RWPE1 (cell line): ENCODE results near the gene NT5C.
A peak's percentile ranks its signal among the peaks of the same experiment; 100 is the strongest.

Experiments used
- CTCF ChIA-PET: fragments of 350-600 bp; sonication (Branson Sonifier 250); formaldehyde crosslinking; extraction: SDS; loops from one replicate; lab custom pipeline; 2021; lab: Yijun Ruan, JAX
- POLR2A ChIA-PET: fragments of 400-600 bp; formaldehyde crosslinking; extraction: SDS; loops from one replicate; lab custom pipeline; 2020; ENCODE audit warnings: antibody characterized with exemption; ENCODE audit not compliant: low non-redundant PET; lab: Yijun Ruan, JAX
- DNase-seq: peaks from one replicate; pipeline ENCODE4 v3.0.0; 2012; ENCODE audit warnings: low spot score
- H3K27ac ChIP-seq: fragments of 450-650 bp; 2 replicates; pipeline ENCODE4 v1.5.1; 2017
- CTCF ChIP-seq: fragments of 450-650 bp; conservative IDR thresholded peaks from 2 replicates; pipeline ENCODE4 v1.5.1; 2017; ENCODE audit warnings: low read depth, mild to moderate bottlenecking

NT5C gene

GRCh38 chr17:75109046-75109406 is 22.5 kb downstream of the NT5C start:
- no peak for TF ChIP-seq CTCF
- ChIA-PET POLR2A (no interaction called here), CTCF (interaction anchor here (0.6 to 0.7 kb wide), 4 partner anchors 12 to 170 kb away, joined by 3 to 4 read pairs (median 4); no protein-coding TSS in a partner anchor)
- DNase-seq: no peak
- H3K27ac ChIP-seq: peak overlapping the region; percentile 81

GRCh38 chr17:75108193-75108592 is 23.3 kb downstream of the NT5C start:
- POLR2A ChIA-PET: interaction anchor here (1.0 kb wide), 1 partner anchor 23 kb away, joined by 4 read pairs; the partner anchor contains the start of gene NT5C
- CTCF ChIA-PET: interaction anchor here (0.6 to 4.7 kb wide), 2 partner anchors 38 to 100 kb away, joined by 3 to 28 read pairs; no protein-coding TSS in a partner anchor
- peak overlapping the region; percentile 12; the same call in 1 of the 2 replicates for H3K27ac ChIP-seq
- no peak for DNase-seq
- no peak for TF ChIP-seq CTCF

GRCh38 chr17:75105126-75106080 is 26.1 kb downstream of the NT5C start:
- CTCF ChIA-PET: interaction anchor here (0.5 to 4.7 kb wide), 16 partner anchors 9 to 163 kb away, joined by 3 to 28 read pairs (median 4); partner anchors contain the start of genes NUP85 and SLC16A5
- peak; percentile 58 for DNase-seq
- peak; percentile 89 for TF ChIP-seq CTCF
- H3K27ac ChIP-seq: peak overlapping the region; percentile 46
- POLR2A ChIA-PET: interaction anchor here (1.0 kb wide), 1 partner anchor 18 kb away, joined by 3 read pairs; the partner anchor contains the start of gene SLC16A5

GRCh38 chr17:75103601-75104554 is 27.7 kb downstream of the NT5C start:
- no peak for TF ChIP-seq CTCF
- POLR2A ChIA-PET: interaction anchor here (0.6 kb wide), 1 partner anchor 34 kb away, joined by 3 read pairs; no protein-coding TSS in a partner anchor
- H3K27ac ChIP-seq: peak overlapping the region; percentile 46; the same call in 1 of the 2 replicates
- no peak for DNase-seq
- CTCF ChIA-PET: interaction anchor here (0.8 to 4.7 kb wide), 6 partner anchors 11 to 41 kb away, joined by 3 to 28 read pairs (median 4); partner anchors contain the start of gene SLC16A5

GRCh38 chr17:75102385-75102821 is 29.1 kb downstream of the NT5C start:
- ChIA-PET POLR2A (no interaction called here), CTCF (interaction anchor here (0.7 kb wide), 1 partner anchor 91 kb away, joined by 5 read pairs; no protein-coding TSS in a partner anchor)
- DNase-seq: no peak
- peak overlapping the region; percentile 28 for H3K27ac ChIP-seq
- no peak for TF ChIP-seq CTCF
